ENCODE measurements around the gene MAS1L. TPM values are rescaled to one million over a fixed set of nuclear protein-coding genes. Genes with fewer than 3 reads are reported as not detected.

Gene MAS1L
- total RNA-seq, 2 experiments from 2014 or later, result not detected

GRCh38 chr6:29530671-29531310, 43.0 kb upstream of the MAS1L start:
- TF ChIP-seq CTCF (IDR thresholded peaks at IDR 0.05), result no peak
- Histone ChIP-seq H3K27ac (ENCODE audit: low read depth in 1 of 2, low read length in 2 of 2) (no peak overlapping the region), H3K4me3 (ENCODE audit: low read length) (no peak overlapping the region), H3K36me3 (ENCODE audit: insufficient read depth, low read length) (no peaks in the 10 kb centered on the region), H3K27me3 (ENCODE audit: control insufficient read depth in 1 of 2, insufficient read depth in 2 of 2, low read length in 2 of 2) (peaks cover 0 to 5% of the 10 kb centered on the region in 2 experiments), H3K4me1 (ENCODE audit: insufficient read depth, low read length) (no peaks in the 10 kb centered on the region), H3K9me3 (ENCODE audit: control insufficient read depth in 1 of 2, insufficient read depth in 1 of 2, low read length in 2 of 2) (no peaks in the 10 kb centered on the region)
- no peaks in the 10 kb centered on the region for H3K4me1 Mint-ChIP-seq (ENCODE audit: low read depth)
- H3K27me3 Mint-ChIP-seq, result peaks cover 23% of the 10 kb centered on the region
- H3K9me3 Mint-ChIP-seq, result no peaks in the 10 kb centered on the region
- DNase-seq (no peak), ATAC-seq (ENCODE audit: poor library complexity) (no peak)
- H3K4me3 Mint-ChIP-seq, result no peak overlapping the region
- H3K36me3 Mint-ChIP-seq (ENCODE audit: low read depth), result no peaks in the 10 kb centered on the region
- POLR2A ChIA-PET, result no interaction called here
- intact Hi-C loops (cut with DNase I, micrococcal nuclease), result no loop called here
- CTCF ChIA-PET, result no interaction called here
- no peak overlapping the region for H3K27ac Mint-ChIP-seq

- no peaks in the 10 kb centered on the region for H3K4me1 ChIP-seq (ENCODE audit: insufficient read depth, low read length)
- Mint-ChIP-seq H3K27ac (no peak overlapping the region), H3K9me3 (no peaks in the 10 kb centered on the region), H3K27me3 (peaks cover 30% of the 10 kb centered on the region), H3K4me3 (no peak overlapping the region), H3K4me1 (ENCODE audit: low read depth) (no peaks in the 10 kb centered on the region), H3K36me3 (ENCODE audit: low read depth) (no peaks in the 10 kb centered on the region)
- TF ChIP-seq CTCF (IDR thresholded peaks at IDR 0.05), result no peak
- intact Hi-C loops (cut with DNase I, micrococcal nuclease), result no loop called here
- DNase-seq (no peak), ATAC-seq (ENCODE audit: poor library complexity) (no peak)
- CTCF ChIA-PET, result no interaction called here
- no peak overlapping the region for H3K27ac ChIP-seq (ENCODE audit: low read depth in 1 of 2, low read length in 2 of 2)
- H3K9me3 ChIP-seq (ENCODE audit: control insufficient read depth in 1 of 2, insufficient read depth in 1 of 2, low read length in 2 of 2), result no peaks in the 10 kb centered on the region
- no peaks in the 10 kb centered on the region for H3K36me3 ChIP-seq (ENCODE audit: insufficient read depth, low read length)
- no peak overlapping the region for H3K4me3 ChIP-seq (ENCODE audit: low read length)
- POLR2A ChIA-PET, result no interaction called here
- H3K27me3 ChIP-seq (ENCODE audit: control insufficient read depth in 1 of 2, insufficient read depth in 2 of 2, low read length in 2 of 2), result peaks cover 0 to 9% of the 10 kb centered on the region in 2 experiments
Observed at GRCh38 chr6:29529956-29530355, 42.2 kb upstream of the MAS1L start.

GRCh38 chr6:29528988-29529560, 41.3 kb upstream of the MAS1L start:
- DNase-seq, result no peak
- no peak overlapping the region for H3K4me3 Mint-ChIP-seq

More at GRCh38 chr6:29528988-29529560, 41.3 kb upstream of the MAS1L start:
- H3K36me3 ChIP-seq (ENCODE audit: insufficient read depth, low read length), result no peaks in the 10 kb centered on the region
- no peaks in the 10 kb centered on the region for H3K9me3 Mint-ChIP-seq
- no peaks in the 10 kb centered on the region for H3K9me3 ChIP-seq (ENCODE audit: control insufficient read depth in 1 of 2, insufficient read depth in 1 of 2, low read length in 2 of 2)
- H3K27me3 Mint-ChIP-seq, result peaks cover 37% of the 10 kb centered on the region
- no peaks in the 10 kb centered on the region for H3K4me1 Mint-ChIP-seq (ENCODE audit: low read depth)
- POLR2A ChIA-PET, result no interaction called here
- intact Hi-C loops (cut with DNase I, micrococcal nuclease), result no loop called here
- H3K27ac Mint-ChIP-seq, result no peak overlapping the region
- CTCF ChIA-PET, result no interaction called here
- H3K4me1 ChIP-seq (ENCODE audit: insufficient read depth, low read length), result no peaks in the 10 kb centered on the region
- no peak for ATAC-seq (ENCODE audit: poor library complexity)
- TF ChIP-seq CTCF (IDR thresholded peaks at IDR 0.05), result no peak
- H3K4me3 ChIP-seq (ENCODE audit: low read length), result no peak overlapping the region
- H3K36me3 Mint-ChIP-seq (ENCODE audit: low read depth), result no peaks in the 10 kb centered on the region
- peaks cover 0 to 14% of the 10 kb centered on the region in 2 experiments for H3K27me3 ChIP-seq (ENCODE audit: control insufficient read depth in 1 of 2, insufficient read depth in 2 of 2, low read length in 2 of 2)
- no peak overlapping the region for H3K27ac ChIP-seq (ENCODE audit: low read depth in 1 of 2, low read length in 2 of 2)
